HCT116 (cell line): ENCODE results near the gene CENPF. TPM values are rescaled to one million over a fixed set of nuclear protein-coding genes. Genes with fewer than 3 reads are reported as not detected.

Source experiments
- ATAC-seq: fragments of 200-7000 bp; cut with Tn5 transposase; 2 replicates; pipeline ENCODE4 v1.9.1; 2020; ENCODE audit warnings: mild to moderate bottlenecking, moderate library complexity
- BruUV-seq: library from RNA; stranded (reverse); fragments of 400-500 nt; replicated peaks from 2 replicates; lab custom pipeline; 2021; lab: Mats Ljungman, UMichigan
- CTCF ChIA-PET: fragments of 300-600 bp; sonication (Branson Sonifier 250); formaldehyde crosslinking; loops from one replicate; lab custom pipeline; 2021; ENCODE audit warnings: antibody characterized with exemption; lab: Charles Lee
- POLR2A ChIA-PET: fragments of 300-600, 350-600 bp; sonication (Branson Sonifier 250); formaldehyde crosslinking; loops from one replicate; lab custom pipeline; 2021; ENCODE audit warnings: antibody characterized with exemption; lab: Charles Lee
- RAD21 ChIA-PET, 2 experiments: fragments of 300-600 bp; sonication (Branson Sonifier 250); formaldehyde crosslinking; loops; one replicate each; lab custom pipeline; 2023; ENCODE audit warnings: low total read pairs in 2 of 2; ENCODE audit not compliant: uncharacterized antibody in 2 of 2, unreplicated experiment in 2 of 2, low non-redundant PET in 1 of 2; lab: Charles Lee
- DNase-seq: peaks from one replicate; pipeline ENCODE4 v3.0.0-alpha.2; 2010; ENCODE audit warnings: low read depth, low spot score
- H2AFZ ChIP-seq: fragments of 200-600 bp; shearing (Covaris generic), sonication (generic); 2 replicates; pipeline ENCODE4 v1.6.1; 2017; ENCODE audit warnings: low read depth, mixed run types, mixed read lengths, antibody characterized with exemption, low read length; ENCODE audit not compliant: poor library complexity, severe bottlenecking
- H3K27ac ChIP-seq: 2 replicates; pipeline ENCODE4 v1.5.1; 2012; ENCODE audit warnings: low read depth, low read length
- H3K27me3 ChIP-seq: fragments of 200-600 bp; sonication (generic); 2 replicates; pipeline ENCODE4 v1.6.1; 2016; ENCODE audit warnings: mixed run types, low read length, mixed read lengths; ENCODE audit not compliant: insufficient read depth
- H3K36me3 ChIP-seq, 2 experiments: fragments of 200-500 bp in 1 of 2; fragments of 200-600 bp in 1 of 2; sonication (Bioruptor generic) in 1 of 2; sonication (generic) in 1 of 2; 2 replicates each; pipeline versions ENCODE4 v1.5.1 to v1.6.1; 2014 to 2016; ENCODE audit warnings: low read length in 2 of 2, inconsistent platforms in 1 of 2, mixed read lengths in 1 of 2, mixed run types in 1 of 2; ENCODE audit not compliant: insufficient read depth in 2 of 2, control insufficient read depth in 1 of 2
- H3K4me1 ChIP-seq, 2 experiments: fragments of 200-600 bp in 1 of 2; sonication (generic) in 1 of 2; 2 replicates each; pipeline versions ENCODE4 v1.5.1 to v1.6.1; 2012 to 2017; ENCODE audit warnings: low read length in 2 of 2, inconsistent platforms in 1 of 2, mild to moderate bottlenecking in 1 of 2, mixed read lengths in 1 of 2, mixed run types in 1 of 2, moderate library complexity in 1 of 2; ENCODE audit not compliant: insufficient read depth in 2 of 2, control insufficient read depth in 1 of 2
- H3K4me2 ChIP-seq: fragments of 200-600 bp; sonication (generic); 2 replicates; pipeline ENCODE4 v1.6.1; 2017; ENCODE audit warnings: mixed run types, low read length, mixed read lengths
- H3K4me3 ChIP-seq, 2 experiments: fragments of 200-600 bp in 1 of 2; sonication (generic) in 1 of 2; replicated peaks in 1 of 2; 2 replicates each; pipeline ENCODE4 v1.5.1; 2011 to 2016; ENCODE audit warnings: low read length in 2 of 2, control low read depth in 1 of 2, low read depth in 1 of 2, mild to moderate bottlenecking in 1 of 2, mixed read lengths in 1 of 2, mixed run types in 1 of 2
- H3K79me2 ChIP-seq: fragments of 200-600 bp; sonication (generic); 2 replicates; pipeline ENCODE4 v1.6.1; 2017; ENCODE audit warnings: mild to moderate bottlenecking, mixed run types, low read length, moderate library complexity, mixed read lengths; ENCODE audit not compliant: insufficient read depth
- H3K9ac ChIP-seq: fragments of 200-600 bp; sonication (generic); 2 replicates; pipeline ENCODE4 v1.6.1; 2016; ENCODE audit warnings: low read length, mixed read lengths
- H3K9me2 ChIP-seq: fragments of 200-600 bp; sonication (generic), shearing (Covaris generic); 2 replicates; pipeline ENCODE4 v1.6.1; 2017; ENCODE audit warnings: mixed run types, mild to moderate bottlenecking, moderate library complexity; ENCODE audit not compliant: insufficient read depth
- H3K9me3 ChIP-seq, 2 experiments: fragments of 200-500 bp in 1 of 2; fragments of 200-600 bp in 1 of 2; sonication (Bioruptor generic) in 1 of 2; sonication (generic) in 1 of 2; 2 replicates each; pipeline ENCODE4 v1.6.1; 2014 to 2017; ENCODE audit warnings: low read length in 2 of 2, mixed read lengths in 2 of 2, inconsistent platforms in 1 of 2, low read depth in 1 of 2, mild to moderate bottlenecking in 1 of 2, mixed run types in 1 of 2, moderate library complexity in 1 of 2; ENCODE audit not compliant: control insufficient read depth in 1 of 2, insufficient read depth in 1 of 2
- H4K20me1 ChIP-seq: fragments of 200-600 bp; sonication (generic), shearing (Covaris generic); 2 replicates; pipeline ENCODE4 v1.6.1; 2017; ENCODE audit warnings: mixed run types, mild to moderate bottlenecking, moderate library complexity; ENCODE audit not compliant: insufficient read depth
- EGR1 ChIP-seq: IDR thresholded peaks from 2 replicates; pipeline ENCODE4 v1.6.1; 2012; ENCODE audit warnings: low read depth
- POLR2A ChIP-seq: IDR thresholded peaks from 2 replicates; pipeline ENCODE4 v1.7.0; 2011; ENCODE audit warnings: borderline replicate concordance; ENCODE audit not compliant: insufficient read depth, insufficient read length; ENCODE audit errors: extremely low read depth
- ZNF274 ChIP-seq: fragments of 200-500 bp; sonication (Bioruptor generic); IDR thresholded peaks from 2 replicates; pipeline ENCODE4 v1.6.1; 2014; ENCODE audit warnings: mild to moderate bottlenecking, low read depth, low read length, inconsistent platforms
- intact Hi-C: fragments of 100-400 bp; cut with micrococcal nuclease; formaldehyde crosslinking; loops from 2 replicates; pipeline ENCODE4 v1.10.0; 2022
- total RNA-seq: library from RNA; stranded (reverse); gene quantifications from one replicate; pipeline ENCODE4 v1.2.1, GENCODE V29; 2021; ENCODE audit not compliant: unreplicated experiment
- TF ChIP-seq, protein P1 (sequence below): IDR thresholded peaks from 2 replicates; pipeline ENCODE4 v1.6.1; 2012; ENCODE audit warnings: low read depth

The CENPF gene
- total RNA-seq, 1 experiment from 2014 or later: 120 TPM

- Histone ChIP-seq H3K4me3 (no peak overlapping the region), H3K36me3 (no peaks in the 10 kb centered on the region), H2AFZ (no peak overlapping the region), H3K9me3 (no peaks in the 10 kb centered on the region), H3K27me3 (no peaks in the 10 kb centered on the region), H3K4me1 (no peaks in the 10 kb centered on the region), H3K9ac (no peak overlapping the region), H3K9me2 (no peaks in the 10 kb centered on the region), H3K27ac (no peak overlapping the region), H4K20me1 (no peaks in the 10 kb centered on the region), H3K4me2 (no peak overlapping the region), H3K79me2 (no peaks in the 10 kb centered on the region)
- intact Hi-C loops: no loop called here
- DNase-seq (no peak), ATAC-seq (no peak)
- TF ChIP-seq, protein P1, sequence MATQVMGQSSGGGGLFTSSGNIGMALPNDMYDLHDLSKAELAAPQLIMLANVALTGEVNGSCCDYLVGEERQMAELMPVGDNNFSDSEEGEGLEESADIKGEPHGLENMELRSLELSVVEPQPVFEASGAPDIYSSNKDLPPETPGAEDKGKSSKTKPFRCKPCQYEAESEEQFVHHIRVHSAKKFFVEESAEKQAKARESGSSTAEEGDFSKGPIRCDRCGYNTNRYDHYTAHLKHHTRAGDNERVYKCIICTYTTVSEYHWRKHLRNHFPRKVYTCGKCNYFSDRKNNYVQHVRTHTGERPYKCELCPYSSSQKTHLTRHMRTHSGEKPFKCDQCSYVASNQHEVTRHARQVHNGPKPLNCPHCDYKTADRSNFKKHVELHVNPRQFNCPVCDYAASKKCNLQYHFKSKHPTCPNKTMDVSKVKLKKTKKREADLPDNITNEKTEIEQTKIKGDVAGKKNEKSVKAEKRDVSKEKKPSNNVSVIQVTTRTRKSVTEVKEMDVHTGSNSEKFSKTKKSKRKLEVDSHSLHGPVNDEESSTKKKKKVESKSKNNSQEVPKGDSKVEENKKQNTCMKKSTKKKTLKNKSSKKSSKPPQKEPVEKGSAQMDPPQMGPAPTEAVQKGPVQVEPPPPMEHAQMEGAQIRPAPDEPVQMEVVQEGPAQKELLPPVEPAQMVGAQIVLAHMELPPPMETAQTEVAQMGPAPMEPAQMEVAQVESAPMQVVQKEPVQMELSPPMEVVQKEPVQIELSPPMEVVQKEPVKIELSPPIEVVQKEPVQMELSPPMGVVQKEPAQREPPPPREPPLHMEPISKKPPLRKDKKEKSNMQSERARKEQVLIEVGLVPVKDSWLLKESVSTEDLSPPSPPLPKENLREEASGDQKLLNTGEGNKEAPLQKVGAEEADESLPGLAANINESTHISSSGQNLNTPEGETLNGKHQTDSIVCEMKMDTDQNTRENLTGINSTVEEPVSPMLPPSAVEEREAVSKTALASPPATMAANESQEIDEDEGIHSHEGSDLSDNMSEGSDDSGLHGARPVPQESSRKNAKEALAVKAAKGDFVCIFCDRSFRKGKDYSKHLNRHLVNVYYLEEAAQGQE: no peak
- TF ChIP-seq ZNF274: no peak
- no TSS peak for BruUV-seq
- ChIA-PET CTCF (no interaction called here), RAD21 (no interaction called here), POLR2A (no interaction called here)
These were observed 99.6 kb downstream of the CENPF start for GRCh38 chr1:214702556-214702955.

GRCh38 chr1:214707306-214708087 lies 104.5 kb downstream of the CENPF start:
- H4K20me1 ChIP-seq: no peaks in the 10 kb centered on the region
- H3K27me3 ChIP-seq: no peaks in the 10 kb centered on the region
- ChIA-PET CTCF (no interaction called here), POLR2A (no interaction called here), RAD21 (no interaction called here)
- no peaks in the 10 kb centered on the region for H3K9me3 ChIP-seq
- no peak overlapping the region for H3K4me2 ChIP-seq
- no peaks in the 10 kb centered on the region for H3K36me3 ChIP-seq
- H2AFZ ChIP-seq: no peak overlapping the region
- no peaks in the 10 kb centered on the region for H3K79me2 ChIP-seq
- ATAC-seq: no peak
- intact Hi-C loops: no loop called here
- no peak for DNase-seq
- no peaks in the 10 kb centered on the region for H3K4me1 ChIP-seq
- H3K9me2 ChIP-seq: no peaks in the 10 kb centered on the region
- no peak overlapping the region for H3K27ac ChIP-seq
- no peak overlapping the region for H3K9ac ChIP-seq
- no peak overlapping the region for H3K4me3 ChIP-seq
- TF ChIP-seq POLR2A: no peak
- no peak for TF ChIP-seq EGR1
- BruUV-seq: no TSS peak
